OCI-LY1 (cell line): ENCODE results near the gene PPP2R2C.

Source experiments
- H2AFZ ChIP-seq: fragments of 200-600 bp; sonication (generic), shearing (Covaris generic); 2 replicates; pipeline ENCODE4 v1.6.0; 2014; ENCODE audit warnings: antibody characterized with exemption, mild to moderate bottlenecking, low read length
- H3F3A ChIP-seq: fragments of 200-600 bp; sonication (generic), shearing (Covaris generic); 2 replicates; pipeline ENCODE4 v1.6.0; 2014; ENCODE audit warnings: mild to moderate bottlenecking, antibody characterized with exemption, low read length, moderate library complexity; ENCODE audit not compliant: insufficient read depth
- H3K27ac ChIP-seq: fragments of 200-600 bp; sonication (generic); 2 replicates; pipeline ENCODE4 v1.5.1; 2014; ENCODE audit warnings: low read length, mixed run types, mild to moderate bottlenecking, low read depth; ENCODE audit not compliant: poor library complexity, severe bottlenecking
- H3K27me3 ChIP-seq: fragments of 200-600 bp; sonication (generic); 2 replicates; pipeline ENCODE4 v1.6.0; 2014; ENCODE audit warnings: antibody characterized with exemption, mild to moderate bottlenecking, low read length, moderate library complexity; ENCODE audit not compliant: insufficient read depth
- H3K36me3 ChIP-seq: fragments of 200-600 bp; sonication (generic); 2 replicates; pipeline ENCODE4 v1.6.1; 2014; ENCODE audit warnings: mild to moderate bottlenecking, antibody characterized with exemption, low read length, moderate library complexity, mixed read lengths; ENCODE audit not compliant: insufficient read depth
- H3K4me1 ChIP-seq: fragments of 200-600 bp; sonication (generic); 2 replicates; pipeline ENCODE4 v1.5.1; 2014; ENCODE audit warnings: mild to moderate bottlenecking, low read length, moderate library complexity; ENCODE audit not compliant: insufficient read depth, severe bottlenecking
- H3K4me2 ChIP-seq: fragments of 200-600 bp; sonication (generic), shearing (Covaris generic); 2 replicates; pipeline ENCODE4 v1.6.1; 2014; ENCODE audit warnings: low read length
- H3K4me3 ChIP-seq: fragments of 200-600 bp; sonication (generic); 2 replicates; pipeline ENCODE4 v1.5.1; 2014; ENCODE audit warnings: low read length, low read depth, mild to moderate bottlenecking, mixed read lengths; ENCODE audit not compliant: poor library complexity, severe bottlenecking
- H3K79me2 ChIP-seq: fragments of 200-600 bp; shearing (Covaris generic); 2 replicates; pipeline ENCODE4 v1.6.1; 2016; ENCODE audit warnings: mixed run types, low read length, mixed read lengths; ENCODE audit not compliant: insufficient read depth
- H3K9ac ChIP-seq: fragments of 200-600 bp; sonication (generic), shearing (Covaris generic); 2 replicates; pipeline ENCODE4 v1.6.1; 2014; ENCODE audit warnings: mild to moderate bottlenecking, low read length, mixed read lengths
- H3K9me2 ChIP-seq: fragments of 200-600 bp; sonication (generic), shearing (Covaris generic); 2 replicates; pipeline ENCODE4 v1.6.1; 2014; ENCODE audit warnings: low read depth, mild to moderate bottlenecking, low read length, mixed read lengths
- H3K9me3 ChIP-seq: fragments of 200-600 bp; shearing (Covaris generic); 2 replicates; pipeline ENCODE4 v1.6.1; 2014; ENCODE audit warnings: low read length, mixed read lengths
- H4K20me1 ChIP-seq: fragments of 200-600 bp; sonication (generic), shearing (Covaris generic); 2 replicates; pipeline ENCODE4 v1.6.0; 2016; ENCODE audit warnings: mild to moderate bottlenecking, low read length; ENCODE audit not compliant: insufficient read depth
- EZH2 ChIP-seq: fragments of 200-600 bp; sonication (generic), shearing (Covaris generic); IDR thresholded peaks from 2 replicates; pipeline ENCODE4 v1.8.0; 2017; ENCODE audit warnings: borderline replicate concordance, mixed run types, mild to moderate bottlenecking, antibody characterized with exemption, low read length, moderate library complexity, mixed read lengths
- TF ChIP-seq, protein P1 (sequence below): fragments of 200-600 bp; sonication (generic), shearing (Covaris generic); IDR thresholded peaks from 2 replicates; pipeline ENCODE4 v1.5.1; 2017; ENCODE audit warnings: mild to moderate bottlenecking, antibody characterized with exemption, low read length, moderate library complexity, mixed read lengths

Gene PPP2R2C

GRCh38 chr4:6506616-6507140 is 34.3 kb upstream of the PPP2R2C start:
- no peaks in the 10 kb centered on the region for H3K9me3 ChIP-seq
- no peaks in the 10 kb centered on the region for H3K4me1 ChIP-seq
- H3K27me3 ChIP-seq = no peaks in the 10 kb centered on the region
- no peak overlapping the region for H3K27ac ChIP-seq
- H3K4me3 ChIP-seq = no peak overlapping the region
- H2AFZ ChIP-seq = no peak overlapping the region
- no peaks in the 10 kb centered on the region for H3K79me2 ChIP-seq
- H3K36me3 ChIP-seq = no peaks in the 10 kb centered on the region
- no peaks in the 10 kb centered on the region for H4K20me1 ChIP-seq
- no peak overlapping the region for H3K9ac ChIP-seq
- H3K4me2 ChIP-seq = no peak overlapping the region
- H3F3A ChIP-seq = no peaks in the 10 kb centered on the region
- no peaks in the 10 kb centered on the region for H3K9me2 ChIP-seq
- TF ChIP-seq EZH2 = no peak
- TF ChIP-seq, protein P1, sequence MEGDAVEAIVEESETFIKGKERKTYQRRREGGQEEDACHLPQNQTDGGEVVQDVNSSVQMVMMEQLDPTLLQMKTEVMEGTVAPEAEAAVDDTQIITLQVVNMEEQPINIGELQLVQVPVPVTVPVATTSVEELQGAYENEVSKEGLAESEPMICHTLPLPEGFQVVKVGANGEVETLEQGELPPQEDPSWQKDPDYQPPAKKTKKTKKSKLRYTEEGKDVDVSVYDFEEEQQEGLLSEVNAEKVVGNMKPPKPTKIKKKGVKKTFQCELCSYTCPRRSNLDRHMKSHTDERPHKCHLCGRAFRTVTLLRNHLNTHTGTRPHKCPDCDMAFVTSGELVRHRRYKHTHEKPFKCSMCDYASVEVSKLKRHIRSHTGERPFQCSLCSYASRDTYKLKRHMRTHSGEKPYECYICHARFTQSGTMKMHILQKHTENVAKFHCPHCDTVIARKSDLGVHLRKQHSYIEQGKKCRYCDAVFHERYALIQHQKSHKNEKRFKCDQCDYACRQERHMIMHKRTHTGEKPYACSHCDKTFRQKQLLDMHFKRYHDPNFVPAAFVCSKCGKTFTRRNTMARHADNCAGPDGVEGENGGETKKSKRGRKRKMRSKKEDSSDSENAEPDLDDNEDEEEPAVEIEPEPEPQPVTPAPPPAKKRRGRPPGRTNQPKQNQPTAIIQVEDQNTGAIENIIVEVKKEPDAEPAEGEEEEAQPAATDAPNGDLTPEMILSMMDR = no peak

DNA sequence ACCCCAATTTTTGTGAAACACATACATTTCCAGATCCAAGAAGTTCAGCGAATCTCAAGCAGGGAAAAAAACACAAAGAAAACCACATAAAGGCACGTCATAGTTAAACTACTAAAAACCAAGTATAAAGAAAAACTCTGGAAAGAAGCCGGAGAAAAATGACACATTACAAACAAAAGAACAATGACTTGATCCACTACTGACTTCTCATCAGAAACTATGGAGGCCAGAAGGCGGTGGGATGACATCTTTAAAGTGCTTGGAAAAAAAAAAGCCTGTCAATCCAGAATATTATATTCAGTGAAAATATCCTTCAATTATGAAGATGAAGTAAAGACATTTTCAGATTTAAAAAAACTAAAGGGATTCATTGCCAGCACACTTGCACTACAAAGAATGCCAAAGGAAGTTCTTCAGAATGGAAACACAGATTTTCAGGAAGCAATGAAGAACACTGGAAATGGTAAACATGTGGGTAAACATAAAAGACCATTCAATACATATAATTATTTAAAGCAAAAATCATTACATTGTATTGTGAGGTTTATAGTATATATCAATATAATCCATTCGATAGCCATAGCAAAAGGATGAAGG is 32.6 kb upstream of the PPP2R2C start:
- TF ChIP-seq EZH2 = no peak
- TF ChIP-seq, protein P1 = no peak
- no peak overlapping the region for H3K9ac ChIP-seq
- no peaks in the 10 kb centered on the region for H3F3A ChIP-seq
- H3K4me2 ChIP-seq = no peak overlapping the region
- H3K27me3 ChIP-seq = no peaks in the 10 kb centered on the region
- H3K9me3 ChIP-seq = no peaks in the 10 kb centered on the region
- H3K27ac ChIP-seq = no peak overlapping the region
- no peaks in the 10 kb centered on the region for H3K79me2 ChIP-seq
- no peaks in the 10 kb centered on the region for H4K20me1 ChIP-seq
- no peaks in the 10 kb centered on the region for H3K4me1 ChIP-seq
- no peak overlapping the region for H3K4me3 ChIP-seq
- H2AFZ ChIP-seq = no peak overlapping the region
- no peaks in the 10 kb centered on the region for H3K36me3 ChIP-seq
- H3K9me2 ChIP-seq = no peaks in the 10 kb centered on the region

- Histone ChIP-seq H3F3A (no peaks in the 10 kb centered on the region), H3K27me3 (no peaks in the 10 kb centered on the region), H3K9me3 (no peaks in the 10 kb centered on the region), H3K36me3 (no peaks in the 10 kb centered on the region), H2AFZ (no peak overlapping the region), H3K4me3 (no peak overlapping the region), H3K27ac (no peak overlapping the region), H4K20me1 (no peaks in the 10 kb centered on the region), H3K9me2 (no peaks in the 10 kb centered on the region), H3K9ac (no peak overlapping the region), H3K4me2 (no peak overlapping the region), H3K4me1 (no peaks in the 10 kb centered on the region), H3K79me2 (no peaks in the 10 kb centered on the region)
- no peak for TF ChIP-seq EZH2
- TF ChIP-seq, protein P1 = no peak
These were observed 30.5 kb upstream of the PPP2R2C start for GRCh38 chr4:6502747-6503465.
